ENCODE data around the gene SYNCRIP.
A peak's percentile ranks its signal among the peaks of the same experiment; 100 is the strongest.
"Not testable (repeated sequence)": the region's sequence is repeated elsewhere in the genome, so short reads cannot be mapped to it uniquely, and the experiment has no call there.

The SYNCRIP gene

GRCh38 chr6:85642774-85643536, at the start of gene SYNCRIP:
SYNCRIP (minus strand) TSS chr6:85642886; CDS start chr6:85641439, 1,447 bp downstream.
- peak; percentile 99 for DNase-seq

- no peak for DNase-seq
Measured at GRCh38 chr6:85691478-85691877, 48.8 kb upstream of the SYNCRIP start.

GRCh38 chr6:85690071-85690470, 47.4 kb upstream of the SYNCRIP start:
- no peak for DNase-seq

GRCh38 chr6:85685713-85686112, 43.0 kb upstream of the SYNCRIP start:
- DNase-seq = no peak

GRCh38 chr6:85684809-85685171, 42.1 kb upstream of the SYNCRIP start:
- no peak for DNase-seq

GRCh38 chr6:85684133-85684808, 41.6 kb upstream of the SYNCRIP start:
- DNase-seq = no peak

GRCh38 chr6:85681899-85682298, 39.2 kb upstream of the SYNCRIP start:
- DNase-seq = not testable (repeated sequence)

- no peak for DNase-seq
Measured at GRCh38 chr6:85680388-85680787, 37.7 kb upstream of the SYNCRIP start.

GRCh38 chr6:85679445-85680123, 36.9 kb upstream of the SYNCRIP start:
- no peak for DNase-seq

GRCh38 chr6:85678602-85679444, 36.1 kb upstream of the SYNCRIP start:
- DNase-seq = peak; percentile 99

- DNase-seq = no peak
Measured at GRCh38 chr6:85678026-85678601, 35.4 kb upstream of the SYNCRIP start.

GRCh38 chr6:85677234-85677956, 34.7 kb upstream of the SYNCRIP start:
- DNase-seq = peak; percentile 24

- no peak for DNase-seq
Measured at GRCh38 chr6:85676086-85676729, 33.5 kb upstream of the SYNCRIP start.

- no peak for DNase-seq
Measured at GRCh38 chr6:85675030-85675819, 32.5 kb upstream of the SYNCRIP start.

- no peak for DNase-seq
Measured at GRCh38 chr6:85674604-85675003, 31.9 kb upstream of the SYNCRIP start.

GRCh38 chr6:85673198-85674139, 30.8 kb upstream of the SYNCRIP start:
- DNase-seq = no peak

- DNase-seq = no peak
Measured at GRCh38 chr6:85672623-85673022, 29.9 kb upstream of the SYNCRIP start.

GRCh38 chr6:85672050-85672449, 29.4 kb upstream of the SYNCRIP start:
- DNase-seq = no peak

GRCh38 chr6:85670573-85670972, 27.9 kb upstream of the SYNCRIP start:
- no peak for DNase-seq

Measured in CD4-positive, alpha-beta T cell treated with Interleukin-17A for 4 hours (primary cell).